H4 (cell line): ENCODE measurements around the gene SOX11. TPM values are rescaled to one million over a fixed set of nuclear protein-coding genes. Genes with fewer than 3 reads are reported as not detected.
A peak's percentile ranks its signal among the peaks of the same experiment; 100 is the strongest.

Experiments used
- DNase-seq: peaks from one replicate; pipeline ENCODE4 v3.0.0-alpha.2; 2015; ENCODE audit warnings: low spot score
- total RNA-seq: library from RNA; depleted of rRNA; stranded (reverse); fragments of >200 nt; shearing (Covaris generic); gene quantifications from 2 replicates; pipeline ENCODE4 v1.2.3, GENCODE V29; 2014

Gene SOX11
- total RNA-seq, 1 experiment from 2014 or later, result 1.8 TPM

DNA sequence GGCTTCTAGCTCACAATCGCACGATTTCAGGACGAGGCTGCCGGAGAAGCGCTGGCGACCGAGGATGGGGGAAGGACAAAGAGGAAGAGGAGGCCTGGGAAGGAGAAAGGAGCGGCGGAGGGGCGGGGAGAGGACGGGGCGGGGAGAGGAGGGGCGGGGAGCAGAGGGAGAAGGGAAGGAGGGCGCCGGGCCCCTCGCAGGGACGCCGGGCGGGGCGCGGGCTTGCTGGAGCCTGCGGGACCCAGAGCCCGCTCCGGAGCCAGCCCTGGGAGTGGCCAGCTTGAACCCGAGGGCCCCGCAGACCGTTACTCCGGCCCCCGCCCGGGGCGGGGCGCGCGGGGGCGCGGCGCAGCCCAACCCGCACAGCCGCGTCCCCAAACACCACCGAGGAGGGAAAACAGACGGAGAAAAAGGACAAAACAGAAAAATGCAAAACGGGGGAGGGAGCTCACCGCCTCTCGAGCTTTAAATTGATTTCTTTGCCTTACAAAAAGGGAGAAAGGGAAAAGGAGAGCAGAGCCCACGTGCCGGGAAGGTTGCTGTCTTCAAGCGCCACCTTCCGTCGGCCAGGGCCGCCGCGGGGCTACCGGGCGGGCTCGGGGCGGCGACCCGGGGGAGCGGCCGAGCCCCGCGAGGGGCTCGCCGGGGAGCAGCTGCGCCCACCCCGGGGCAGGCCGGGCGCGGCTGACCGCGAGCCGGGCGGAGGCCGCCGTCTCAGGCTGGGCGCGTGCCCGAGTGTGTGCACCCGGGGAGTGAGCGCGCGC lies 781 bp upstream of the SOX11 start:
- DNase-seq, result peak; percentile 43

DNA sequence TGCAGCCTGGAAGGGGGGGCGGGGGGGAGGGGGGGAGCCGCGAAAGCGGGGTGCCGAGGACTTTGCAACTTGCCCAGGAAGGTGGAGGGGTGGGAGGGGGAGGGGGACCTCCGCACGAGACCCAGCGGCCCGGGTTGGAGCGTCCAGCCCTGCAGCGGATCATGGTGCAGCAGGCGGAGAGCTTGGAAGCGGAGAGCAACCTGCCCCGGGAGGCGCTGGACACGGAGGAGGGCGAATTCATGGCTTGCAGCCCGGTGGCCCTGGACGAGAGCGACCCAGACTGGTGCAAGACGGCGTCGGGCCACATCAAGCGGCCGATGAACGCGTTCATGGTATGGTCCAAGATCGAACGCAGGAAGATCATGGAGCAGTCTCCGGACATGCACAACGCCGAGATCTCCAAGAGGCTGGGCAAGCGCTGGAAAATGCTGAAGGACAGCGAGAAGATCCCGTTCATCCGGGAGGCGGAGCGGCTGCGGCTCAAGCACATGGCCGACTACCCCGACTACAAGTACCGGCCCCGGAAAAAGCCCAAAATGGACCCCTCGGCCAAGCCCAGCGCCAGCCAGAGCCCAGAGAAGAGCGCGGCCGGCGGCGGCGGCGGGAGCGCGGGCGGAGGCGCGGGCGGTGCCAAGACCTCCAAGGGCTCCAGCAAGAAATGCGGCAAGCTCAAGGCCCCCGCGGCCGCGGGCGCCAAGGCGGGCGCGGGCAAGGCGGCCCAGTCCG lies 540 bp downstream of the SOX11 start:
- DNase-seq, result peak; percentile 10

DNA sequence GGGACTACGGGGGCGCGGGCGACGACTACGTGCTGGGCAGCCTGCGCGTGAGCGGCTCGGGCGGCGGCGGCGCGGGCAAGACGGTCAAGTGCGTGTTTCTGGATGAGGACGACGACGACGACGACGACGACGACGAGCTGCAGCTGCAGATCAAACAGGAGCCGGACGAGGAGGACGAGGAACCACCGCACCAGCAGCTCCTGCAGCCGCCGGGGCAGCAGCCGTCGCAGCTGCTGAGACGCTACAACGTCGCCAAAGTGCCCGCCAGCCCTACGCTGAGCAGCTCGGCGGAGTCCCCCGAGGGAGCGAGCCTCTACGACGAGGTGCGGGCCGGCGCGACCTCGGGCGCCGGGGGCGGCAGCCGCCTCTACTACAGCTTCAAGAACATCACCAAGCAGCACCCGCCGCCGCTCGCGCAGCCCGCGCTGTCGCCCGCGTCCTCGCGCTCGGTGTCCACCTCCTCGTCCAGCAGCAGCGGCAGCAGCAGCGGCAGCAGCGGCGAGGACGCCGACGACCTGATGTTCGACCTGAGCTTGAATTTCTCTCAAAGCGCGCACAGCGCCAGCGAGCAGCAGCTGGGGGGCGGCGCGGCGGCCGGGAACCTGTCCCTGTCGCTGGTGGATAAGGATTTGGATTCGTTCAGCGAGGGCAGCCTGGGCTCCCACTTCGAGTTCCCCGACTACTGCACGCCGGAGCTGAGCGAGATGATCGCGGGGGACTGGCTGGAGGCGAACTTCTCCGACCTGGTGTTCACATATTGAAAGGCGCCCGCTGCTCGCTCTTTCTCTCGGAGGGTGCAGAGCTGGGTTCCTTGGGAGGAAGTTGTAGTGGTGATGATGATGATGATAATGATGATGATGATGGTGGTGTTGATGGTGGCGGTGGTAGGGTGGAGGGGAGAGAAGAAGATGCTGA lies 1.4 kb downstream of the SOX11 start:
- DNase-seq, result no peak

DNA sequence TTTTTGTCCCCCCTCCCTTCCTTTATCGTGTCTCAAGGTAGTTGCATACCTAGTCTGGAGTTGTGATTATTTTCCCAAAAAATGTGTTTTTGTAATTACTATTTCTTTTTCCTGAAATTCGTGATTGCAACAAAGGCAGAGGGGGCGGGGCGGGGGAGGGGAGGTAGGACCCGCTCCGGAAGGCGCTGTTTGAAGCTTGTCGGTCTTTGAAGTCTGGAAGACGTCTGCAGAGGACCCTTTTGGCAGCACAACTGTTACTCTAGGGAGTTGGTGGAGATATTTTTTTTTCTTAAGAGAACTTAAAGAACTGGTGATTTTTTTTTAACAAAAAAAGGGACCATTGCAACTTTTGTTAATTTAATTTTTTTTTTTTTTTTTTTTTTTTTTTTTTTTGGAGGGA lies 2.1 kb downstream of the SOX11 start:
- DNase-seq, result no peak

DNA sequence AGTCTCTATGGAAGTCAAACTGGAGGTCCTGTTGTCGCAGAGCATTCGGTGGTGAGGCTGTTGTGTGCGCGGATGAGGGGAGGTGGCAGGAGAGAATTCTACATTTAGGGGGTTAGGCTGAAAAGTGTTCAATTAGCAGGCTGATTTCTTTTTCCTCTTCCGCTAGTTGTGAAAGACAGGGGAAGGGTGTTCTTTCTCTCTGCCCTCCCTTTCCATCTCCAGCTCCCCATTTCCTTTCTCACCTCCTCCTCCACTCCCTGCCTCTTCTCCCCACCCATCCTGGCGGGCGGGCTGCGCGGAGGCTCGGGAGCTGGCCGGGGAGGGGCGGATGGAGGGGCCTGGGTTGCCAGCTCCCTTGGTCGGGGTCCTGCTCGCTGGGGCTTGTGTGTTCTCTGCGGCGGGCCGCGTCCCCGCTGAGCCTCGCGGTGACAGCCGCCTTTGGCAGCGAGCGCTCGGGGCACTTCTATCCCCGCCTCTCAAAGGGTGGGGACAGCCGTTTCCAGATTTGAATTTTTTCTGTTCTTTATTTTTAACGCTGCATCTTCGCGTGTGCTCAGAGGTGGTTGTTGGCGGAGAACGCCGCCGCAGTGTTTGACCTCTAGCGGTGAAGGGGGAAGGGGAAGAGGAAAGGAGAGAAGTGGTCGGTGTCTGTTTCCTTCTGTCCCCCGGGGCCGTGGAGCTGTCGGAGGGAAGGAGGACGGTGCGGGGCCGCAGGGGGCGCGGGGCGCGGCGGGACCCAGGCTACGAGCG lies 3.6 kb downstream of the SOX11 start:
- peak; percentile 34 for DNase-seq

DNA sequence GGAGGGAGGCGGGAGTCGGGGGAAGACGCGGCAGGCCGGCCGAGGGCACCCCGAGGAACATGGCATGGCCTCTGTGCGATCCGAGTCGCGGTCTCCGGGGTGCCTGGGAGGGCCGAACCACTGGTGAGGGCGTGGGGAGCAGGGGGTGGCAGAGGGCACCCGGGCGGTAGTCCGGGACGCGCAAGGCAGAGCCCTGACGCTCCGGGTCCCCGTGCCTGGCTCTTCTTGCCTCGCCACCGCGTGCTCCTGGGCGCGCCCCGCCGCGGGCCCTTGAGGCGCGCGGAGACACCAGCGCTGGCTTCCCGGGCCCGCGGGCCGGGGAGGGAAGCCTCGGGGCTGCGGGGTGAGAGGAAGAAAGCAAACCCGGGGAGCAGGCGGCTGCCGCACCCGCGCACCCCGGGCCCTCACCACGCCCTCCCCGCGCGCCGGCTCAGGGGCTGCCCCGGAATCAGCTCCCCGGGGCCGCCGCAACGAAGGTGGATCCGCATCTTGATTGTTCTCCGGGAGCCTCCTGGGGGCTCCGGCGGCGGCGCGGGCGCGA lies 4.3 kb downstream of the SOX11 start:
- DNase-seq, result peak; percentile 4

DNA sequence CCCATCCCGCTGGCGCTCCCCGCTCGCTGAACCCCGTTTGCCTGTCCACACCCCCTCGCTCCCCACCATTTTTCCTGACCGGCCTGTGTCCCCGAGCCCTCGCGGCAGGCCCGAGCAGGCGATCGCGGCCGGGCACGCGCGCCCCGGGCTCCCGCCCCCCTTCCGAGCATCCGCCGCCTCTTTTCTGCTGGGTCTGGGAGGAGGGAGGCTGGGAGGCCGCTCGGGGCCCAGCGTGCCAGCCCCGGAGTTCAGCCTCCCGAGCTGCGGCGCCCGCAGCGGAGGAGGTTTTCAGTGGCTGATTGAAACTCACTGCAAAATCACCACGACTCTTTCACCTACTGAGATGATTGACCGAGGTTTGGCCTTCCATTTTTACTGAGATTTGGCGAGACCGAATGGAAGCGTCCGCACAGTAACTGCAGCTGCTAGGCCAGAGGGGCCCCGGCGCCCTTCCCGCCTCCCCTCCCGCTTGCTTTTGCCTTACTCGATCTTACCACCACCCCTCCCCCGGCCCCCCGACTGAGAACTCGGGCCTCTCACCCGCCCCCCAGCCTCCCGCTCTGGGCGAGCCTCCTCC lies 4.8 kb downstream of the SOX11 start:
- peak; percentile 7 for DNase-seq

DNA sequence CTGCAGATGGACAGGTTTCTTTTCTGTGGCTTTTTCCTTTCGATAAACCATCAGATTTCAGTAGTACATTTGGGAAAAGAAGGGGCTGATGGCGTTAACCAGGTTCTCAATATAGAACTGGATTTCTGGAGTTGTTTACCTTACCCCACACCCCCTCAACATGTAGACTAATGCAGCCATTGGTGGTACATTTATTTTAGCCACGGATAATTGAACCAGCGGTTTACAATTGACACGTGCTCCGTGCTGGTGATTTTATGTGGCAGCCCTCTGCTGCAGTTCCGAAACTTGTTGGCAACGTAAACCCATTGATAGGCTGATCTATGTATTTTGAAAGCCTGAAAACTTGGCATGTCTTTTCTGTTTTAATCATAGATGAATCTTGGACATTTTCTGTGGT lies 5.4 kb downstream of the SOX11 start:
- DNase-seq, result no peak

DNA sequence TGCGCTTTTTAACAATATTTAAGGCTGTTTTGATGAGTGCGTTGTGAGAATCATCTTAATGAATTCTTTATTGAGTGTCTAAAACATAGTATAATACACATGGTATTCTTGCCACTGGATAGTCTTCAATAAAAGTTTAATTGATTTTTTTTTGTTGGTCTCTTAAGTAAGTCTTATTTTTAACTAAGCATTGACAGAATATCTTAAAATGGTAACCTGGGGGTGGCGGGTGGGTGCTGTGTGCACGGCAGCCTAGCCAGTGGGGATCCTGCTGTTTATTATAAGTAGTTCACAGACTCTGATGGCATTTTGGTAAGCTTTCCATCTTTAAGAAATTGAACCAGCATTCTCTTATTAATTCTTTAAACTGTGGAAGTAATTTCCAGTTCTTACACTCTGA lies 6.0 kb downstream of the SOX11 start:
- no peak for DNase-seq

DNA sequence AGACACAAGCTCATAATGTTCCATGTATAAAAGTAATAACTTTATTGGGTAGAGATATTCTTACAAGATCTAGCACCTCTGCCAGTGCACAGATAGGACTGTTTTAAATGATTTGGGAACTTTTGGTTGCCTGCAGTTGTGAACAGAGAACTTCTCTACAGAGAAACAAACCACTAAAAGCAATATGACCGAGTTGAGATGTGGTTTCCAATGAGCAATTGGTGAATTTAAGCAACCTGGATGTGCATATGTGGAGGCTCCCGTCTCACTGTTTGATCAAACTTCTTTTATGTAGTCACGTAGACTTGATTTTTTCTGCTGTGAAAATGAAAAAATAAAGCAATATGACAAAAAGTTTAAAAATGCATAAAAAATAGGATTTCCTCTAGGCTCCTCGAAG lies 7.8 kb downstream of the SOX11 start:
- no peak for DNase-seq

DNA sequence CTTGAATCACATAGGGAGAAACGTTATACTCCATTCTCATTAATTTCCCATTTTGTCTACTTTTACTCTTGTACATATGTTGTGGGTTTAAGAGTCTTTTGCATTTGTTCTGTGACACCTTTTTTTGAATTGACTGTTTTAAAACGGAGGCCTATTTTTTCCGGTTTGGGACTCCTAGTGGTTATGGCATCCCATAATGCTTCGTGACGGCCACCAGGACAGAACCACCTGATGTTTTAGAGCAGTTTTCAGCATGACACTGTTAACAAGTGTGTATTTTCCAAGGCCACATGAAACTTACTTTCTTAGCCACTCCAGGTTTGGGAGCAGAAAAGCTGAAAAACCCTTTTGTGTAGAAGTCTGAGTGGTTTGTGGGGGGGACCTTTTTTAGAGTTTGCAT lies 8.4 kb downstream of the SOX11 start:
- DNase-seq, result no peak

DNA sequence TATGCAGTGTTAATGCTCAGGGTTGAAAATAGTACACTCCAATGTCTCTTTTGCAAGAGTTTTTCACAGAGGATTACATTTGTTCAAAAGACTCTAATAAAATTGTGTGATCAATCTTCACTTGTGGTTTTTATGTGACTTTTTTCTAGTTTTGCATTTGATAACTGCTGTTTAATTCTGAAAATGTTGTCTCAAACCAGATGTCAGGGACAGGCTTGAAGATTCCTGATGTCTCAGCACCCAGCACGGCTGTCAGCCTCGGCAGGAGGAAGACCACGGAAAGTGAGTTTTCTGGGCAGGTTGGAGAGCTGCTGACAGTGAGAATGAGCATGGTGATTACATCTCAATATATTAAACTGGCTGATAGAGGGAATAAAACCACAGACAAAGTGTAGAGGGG lies 9.1 kb downstream of the SOX11 start:
- no peak for DNase-seq

DNA sequence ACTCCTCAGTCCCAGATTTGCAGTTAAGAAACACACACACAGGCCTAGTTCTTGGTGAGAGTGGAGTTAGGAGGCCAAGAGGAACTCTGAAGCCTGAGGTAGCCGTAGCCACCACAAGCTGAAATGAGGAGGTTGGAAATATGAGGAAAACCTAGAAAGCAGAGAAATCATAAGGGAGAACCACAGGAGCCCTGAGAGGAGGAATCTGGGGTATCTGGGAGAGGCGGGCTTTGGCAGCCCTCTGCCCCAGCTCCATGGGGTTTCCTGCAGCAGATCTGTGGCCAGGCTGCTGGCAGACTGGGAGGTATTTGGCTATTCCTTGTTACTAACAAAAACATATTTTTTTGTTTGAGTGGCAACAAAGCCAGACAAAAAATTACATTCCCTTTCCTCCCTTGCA lies 11.0 kb downstream of the SOX11 start:
- no peak for DNase-seq

DNA sequence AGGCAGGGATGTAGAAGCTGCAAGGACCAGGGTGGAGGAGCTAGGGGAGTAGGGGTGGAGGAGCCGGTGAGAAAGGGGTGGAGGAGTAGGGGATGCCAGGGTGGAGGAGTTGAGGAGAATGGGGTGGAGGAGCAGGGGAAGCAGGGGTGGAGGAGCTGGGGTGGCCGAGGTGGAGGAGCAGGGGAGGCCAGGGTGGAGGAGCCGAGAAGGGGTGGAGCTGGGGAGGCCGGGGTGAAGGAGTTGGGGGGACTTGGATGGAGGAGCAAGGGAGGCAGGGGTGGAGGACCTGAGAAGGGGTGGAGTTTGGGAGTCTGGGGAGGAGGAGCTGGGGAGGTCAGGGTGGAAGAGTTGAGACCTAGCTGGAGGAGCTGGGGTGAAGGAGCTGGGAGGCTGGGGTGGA lies 13.3 kb downstream of the SOX11 start:
- DNase-seq, result no peak

DNA sequence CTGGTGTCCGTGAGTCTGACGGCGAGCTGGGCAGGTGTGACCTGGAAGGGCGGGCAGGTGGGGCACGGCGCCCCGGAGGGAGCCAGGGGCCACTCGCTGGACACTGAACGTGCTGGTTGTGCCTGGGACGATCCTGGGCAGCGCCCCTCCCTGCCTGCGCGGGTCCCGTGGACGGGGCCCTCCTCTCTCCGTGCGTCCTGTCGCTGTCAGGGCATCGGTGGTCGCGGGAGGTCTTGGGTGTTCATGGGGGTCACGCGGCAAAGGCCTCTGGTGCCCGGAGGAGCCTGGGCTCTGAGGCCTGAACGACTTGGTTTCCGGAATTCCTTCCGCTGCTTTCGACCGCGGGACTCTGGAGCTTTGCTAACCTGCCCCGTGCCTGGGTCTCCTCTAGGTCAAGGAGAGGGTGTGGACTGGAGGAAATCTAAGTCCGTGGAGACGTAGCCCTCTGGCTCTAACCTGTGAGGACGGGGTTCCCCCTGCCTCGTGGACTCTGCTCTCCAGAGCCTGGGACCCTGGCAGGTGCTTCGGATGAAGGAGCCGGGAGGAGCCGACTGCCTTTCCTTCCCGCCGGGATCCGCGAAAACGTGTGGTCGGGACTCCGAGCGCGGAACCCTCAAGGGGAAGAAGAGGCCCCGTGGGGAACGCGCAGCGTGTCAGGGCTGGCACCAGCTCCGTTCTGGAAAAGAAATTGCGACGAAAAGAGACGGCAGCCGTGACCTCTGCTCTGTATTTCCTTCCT lies 14.7 kb downstream of the SOX11 start:
- no peak for DNase-seq

DNA sequence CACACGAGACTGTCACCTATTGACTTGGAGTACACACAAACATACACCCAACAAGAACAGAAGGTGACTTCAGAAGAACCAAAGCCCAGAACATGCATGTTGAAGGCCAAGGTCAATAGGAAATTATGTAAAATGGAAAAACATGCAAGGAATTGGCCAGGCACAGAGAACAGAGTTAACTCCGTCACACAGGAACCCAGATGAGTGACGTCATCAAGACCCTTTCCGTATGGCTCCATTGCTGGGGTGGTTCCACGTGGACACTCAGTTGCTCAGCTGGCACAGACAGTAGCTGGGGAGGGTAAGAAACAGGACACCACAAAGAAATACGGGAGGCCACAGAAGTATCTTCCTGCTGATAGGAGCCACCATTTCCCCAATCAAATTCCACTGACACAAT lies 18.4 kb downstream of the SOX11 start:
- DNase-seq, result no peak

DNA sequence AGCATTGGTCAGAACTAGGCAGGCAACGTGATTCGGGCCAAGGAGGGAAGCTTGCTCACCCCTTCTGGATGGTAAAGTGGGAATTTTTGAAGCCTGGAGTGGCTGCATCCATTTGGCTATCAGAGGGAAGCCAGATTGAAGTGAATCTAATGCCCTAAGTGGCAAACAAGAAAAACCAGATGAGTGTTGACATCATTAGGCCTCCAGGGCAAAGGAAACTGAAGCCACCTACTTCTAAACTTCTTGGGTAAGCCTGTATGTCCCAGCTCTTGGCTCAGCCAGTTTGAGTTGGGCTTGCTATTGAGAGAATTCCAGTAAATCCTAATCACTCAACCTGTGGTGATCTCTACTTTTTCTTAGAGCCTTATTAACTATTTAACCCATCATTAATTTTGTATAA lies 20.9 kb downstream of the SOX11 start:
- no peak for DNase-seq

DNA sequence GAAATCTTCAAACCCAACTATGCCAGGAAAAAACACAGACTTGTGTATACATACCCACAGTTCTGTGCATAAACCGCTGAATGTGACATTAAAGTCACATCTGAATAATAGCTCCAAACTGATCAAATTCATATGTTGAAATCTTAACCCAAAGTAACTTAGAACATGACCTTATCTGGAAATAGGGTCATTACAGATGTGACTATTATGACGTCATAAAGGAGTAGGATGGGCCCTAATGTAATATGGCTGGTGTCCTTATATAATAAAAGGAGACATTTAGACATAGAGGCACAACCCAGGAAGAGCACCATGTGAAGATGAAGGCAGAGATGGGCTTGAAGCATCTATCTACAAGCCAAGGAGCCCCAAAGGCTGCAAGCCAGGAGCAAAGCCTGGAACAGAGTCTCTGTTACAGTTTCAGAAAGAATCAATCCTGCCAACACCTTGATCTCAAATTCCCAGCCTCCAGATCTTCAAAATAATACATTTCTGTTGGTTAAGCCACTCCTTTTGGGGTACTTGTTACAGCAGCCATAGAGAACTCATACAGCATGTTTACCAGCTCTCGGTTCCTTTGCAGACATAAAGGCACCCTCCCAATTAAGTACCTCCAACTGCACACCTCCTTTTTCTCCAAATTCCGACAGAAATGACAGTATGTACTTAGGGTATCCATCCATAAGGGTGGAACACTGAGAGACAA lies 27.6 kb downstream of the SOX11 start:
- DNase-seq, result no peak

DNA sequence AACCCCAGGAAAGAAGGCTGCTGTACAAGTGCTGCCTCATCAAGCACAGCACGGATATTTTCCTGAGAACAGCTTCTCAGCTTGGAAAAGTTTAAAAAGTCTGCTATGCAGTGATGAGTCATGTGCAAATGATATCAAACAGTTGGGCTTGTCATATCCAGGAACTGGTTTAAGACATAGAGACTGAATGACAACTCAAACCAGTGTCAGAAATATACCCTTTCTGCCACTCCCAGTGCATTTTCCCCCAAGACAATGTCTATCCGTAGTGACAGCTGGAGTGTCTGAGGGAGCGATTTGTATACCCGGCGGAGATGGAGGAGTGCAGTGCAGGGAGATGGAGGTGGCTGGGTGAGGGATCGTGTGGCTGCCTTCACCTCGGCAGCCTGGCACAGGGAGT lies 28.2 kb downstream of the SOX11 start:
- no peak for DNase-seq

DNA sequence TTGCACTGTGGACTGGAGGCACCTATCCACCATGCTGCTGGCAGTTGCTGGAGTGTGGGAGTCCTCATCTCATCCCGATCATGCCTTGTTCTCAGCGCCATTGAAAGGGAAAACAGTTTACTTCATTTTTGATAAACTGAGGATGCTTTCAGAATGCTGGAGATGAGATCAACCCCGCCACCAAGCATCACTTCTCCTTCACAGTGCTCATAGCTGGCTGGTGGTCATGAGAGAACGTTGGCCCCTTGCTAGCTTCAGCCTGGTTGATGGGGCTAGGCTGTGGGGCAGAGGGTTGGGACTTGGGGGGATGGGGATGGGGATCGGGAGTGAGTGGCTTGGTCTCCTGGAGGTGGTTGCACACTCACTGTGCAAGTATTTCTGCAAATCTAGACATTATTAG lies 30.1 kb downstream of the SOX11 start:
- DNase-seq, result no peak
